ENCODE results near the gene CBX6.

CBX6 gene

DNA sequence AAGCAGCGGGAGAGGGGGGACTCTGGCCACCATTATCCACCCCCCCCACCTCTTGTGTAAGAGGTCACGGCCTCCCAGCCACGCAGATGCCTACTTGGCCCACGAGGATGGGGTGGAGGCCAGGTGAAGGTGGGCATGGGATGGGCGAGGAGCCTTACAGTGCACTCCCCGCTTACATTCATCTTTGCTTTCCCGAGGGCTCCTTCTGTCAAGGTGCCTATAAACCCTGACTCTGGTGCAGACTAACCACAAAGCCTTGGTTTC, 41.2 kb downstream of the CBX6 start:
- CTCF ChIA-PET, result no interaction called here
- POLR2A ChIA-PET, result no interaction called here
- H3K36me3 ChIP-seq (ENCODE audit: control insufficient read depth in 2 of 2, insufficient read depth in 1 of 2, low read length in 2 of 2), result no peaks in the 10 kb centered on the region
- no peak overlapping the region for H3K4me3 ChIP-seq (ENCODE audit: low read depth, low read length)
- H3K4me1 ChIP-seq (ENCODE audit: control insufficient read depth, insufficient read depth, low read length), result no peaks in the 10 kb centered on the region
- TF ChIP-seq ZSCAN16 (tag by site-specific recombination; IDR thresholded peaks at IDR 0.05) (no peak), ZNF555 (tag by site-specific recombination; conservative IDR thresholded peaks at IDR 0.05) (no peak), ZBTB8A (tag by site-specific recombination; IDR thresholded peaks at IDR 0.05) (no peak), OVOL3 (tag by site-specific recombination; IDR thresholded peaks at IDR 0.05) (no peak), ZNF274 (IDR thresholded peaks at IDR 0.05; ENCODE audit: low read length) (no peak), ZNF274 (tag by site-specific recombination; IDR thresholded peaks at IDR 0.05; ENCODE audit: borderline replicate concordance) (no peak), ZNF707 (tag by site-specific recombination; IDR thresholded peaks at IDR 0.05) (no peak), ZNF140 (tag by site-specific recombination; IDR thresholded peaks at IDR 0.05) (no peak), PRDM1 (tag by site-specific recombination; IDR thresholded peaks at IDR 0.05) (no peak)
- TF ChIP-seq, protein P1, sequence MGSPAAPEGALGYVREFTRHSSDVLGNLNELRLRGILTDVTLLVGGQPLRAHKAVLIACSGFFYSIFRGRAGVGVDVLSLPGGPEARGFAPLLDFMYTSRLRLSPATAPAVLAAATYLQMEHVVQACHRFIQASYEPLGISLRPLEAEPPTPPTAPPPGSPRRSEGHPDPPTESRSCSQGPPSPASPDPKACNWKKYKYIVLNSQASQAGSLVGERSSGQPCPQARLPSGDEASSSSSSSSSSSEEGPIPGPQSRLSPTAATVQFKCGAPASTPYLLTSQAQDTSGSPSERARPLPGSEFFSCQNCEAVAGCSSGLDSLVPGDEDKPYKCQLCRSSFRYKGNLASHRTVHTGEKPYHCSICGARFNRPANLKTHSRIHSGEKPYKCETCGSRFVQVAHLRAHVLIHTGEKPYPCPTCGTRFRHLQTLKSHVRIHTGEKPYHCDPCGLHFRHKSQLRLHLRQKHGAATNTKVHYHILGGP (tag by site-specific recombination; IDR thresholded peaks at IDR 0.05), result no peak
- TF ChIP-seq, protein P2, sequence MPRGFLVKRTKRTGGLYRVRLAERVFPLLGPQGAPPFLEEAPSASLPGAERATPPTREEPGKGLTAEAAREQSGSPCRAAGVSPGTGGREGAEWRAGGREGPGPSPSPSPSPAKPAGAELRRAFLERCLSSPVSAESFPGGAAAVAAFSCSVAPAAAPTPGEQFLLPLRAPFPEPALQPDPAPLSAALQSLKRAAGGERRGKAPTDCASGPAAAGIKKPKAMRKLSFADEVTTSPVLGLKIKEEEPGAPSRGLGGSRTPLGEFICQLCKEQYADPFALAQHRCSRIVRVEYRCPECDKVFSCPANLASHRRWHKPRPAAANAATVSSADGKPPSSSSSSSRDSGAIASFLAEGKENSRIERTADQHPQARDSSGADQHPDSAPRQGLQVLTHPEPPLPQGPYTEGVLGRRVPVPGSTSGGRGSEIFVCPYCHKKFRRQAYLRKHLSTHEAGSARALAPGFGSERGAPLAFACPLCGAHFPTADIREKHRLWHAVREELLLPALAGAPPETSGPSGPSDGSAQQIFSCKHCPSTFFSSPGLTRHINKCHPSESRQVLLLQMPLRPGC (tag by site-specific recombination; IDR thresholded peaks at IDR 0.05), result no peak
- TF ChIP-seq, protein P3, sequence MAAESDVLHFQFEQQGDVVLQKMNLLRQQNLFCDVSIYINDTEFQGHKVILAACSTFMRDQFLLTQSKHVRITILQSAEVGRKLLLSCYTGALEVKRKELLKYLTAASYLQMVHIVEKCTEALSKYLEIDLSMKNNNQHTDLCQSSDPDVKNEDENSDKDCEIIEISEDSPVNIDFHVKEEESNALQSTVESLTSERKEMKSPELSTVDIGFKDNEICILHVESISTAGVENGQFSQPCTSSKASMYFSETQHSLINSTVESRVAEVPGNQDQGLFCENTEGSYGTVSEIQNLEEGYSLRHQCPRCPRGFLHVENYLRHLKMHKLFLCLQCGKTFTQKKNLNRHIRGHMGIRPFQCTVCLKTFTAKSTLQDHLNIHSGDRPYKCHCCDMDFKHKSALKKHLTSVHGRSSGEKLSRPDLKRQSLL (tag by site-specific recombination; IDR thresholded peaks at IDR 0.05), result no peak
- H3K27ac ChIP-seq (ENCODE audit: extremely low read depth, low read depth, low read length), result no peak overlapping the region
- H3K9me3 ChIP-seq (ENCODE audit: control insufficient read depth, insufficient read depth, low read depth, low read length), result no peaks in the 10 kb centered on the region

DNA sequence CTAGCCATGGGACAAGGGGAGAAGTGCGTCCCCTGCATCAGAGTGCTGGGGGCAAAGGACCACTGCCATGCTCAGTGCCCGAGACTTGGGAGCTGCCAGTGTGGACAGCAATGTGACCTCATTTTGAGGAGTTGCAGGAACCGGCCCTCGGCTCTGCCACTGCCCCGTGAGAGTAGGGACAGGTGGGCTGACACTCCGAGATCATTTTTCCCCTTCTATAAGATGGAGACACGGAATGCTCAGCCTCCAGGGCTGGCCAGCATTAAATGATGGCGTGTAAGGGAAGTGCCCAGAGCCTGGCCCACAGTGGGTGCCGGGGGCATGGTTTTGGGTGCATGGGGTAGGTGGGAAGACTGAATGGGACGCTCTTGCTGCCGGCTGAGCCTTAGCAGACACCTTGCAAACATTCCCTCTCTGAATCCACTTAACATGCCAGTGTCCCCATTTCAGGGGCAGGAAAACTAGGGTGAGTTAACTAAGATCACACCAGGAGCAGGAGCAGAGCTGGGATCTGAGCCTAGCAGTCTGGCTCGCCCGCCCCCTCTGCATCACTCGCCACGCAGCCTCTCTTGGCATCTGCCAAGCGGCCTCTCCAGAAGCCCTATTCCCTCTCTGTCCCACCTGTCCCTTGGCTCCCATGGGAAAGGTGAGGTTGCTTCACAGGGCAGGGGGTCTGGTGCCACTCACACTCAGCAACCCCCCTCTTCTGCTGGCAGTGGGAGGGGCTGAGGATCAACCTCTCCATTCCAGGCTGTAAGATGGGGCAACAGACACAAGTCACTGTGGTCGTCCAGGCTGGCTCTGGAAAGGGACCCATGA, 41.8 kb downstream of the CBX6 start:
- Histone ChIP-seq H3K27ac (ENCODE audit: extremely low read depth, low read depth, low read length) (no peak overlapping the region), H3K9me3 (ENCODE audit: control insufficient read depth, insufficient read depth, low read depth, low read length) (no peaks in the 10 kb centered on the region), H3K36me3 (ENCODE audit: control insufficient read depth in 2 of 2, insufficient read depth in 1 of 2, low read length in 2 of 2) (no peaks in the 10 kb centered on the region), H3K4me1 (ENCODE audit: control insufficient read depth, insufficient read depth, low read length) (no peaks in the 10 kb centered on the region), H3K4me3 (ENCODE audit: low read depth, low read length) (no peak overlapping the region)
- CTCF ChIA-PET, result no interaction called here
- POLR2A ChIA-PET, result no interaction called here
- TF ChIP-seq ZNF324 (tag by site-specific recombination; IDR thresholded peaks at IDR 0.05), result no peak
- TF ChIP-seq, protein P4, sequence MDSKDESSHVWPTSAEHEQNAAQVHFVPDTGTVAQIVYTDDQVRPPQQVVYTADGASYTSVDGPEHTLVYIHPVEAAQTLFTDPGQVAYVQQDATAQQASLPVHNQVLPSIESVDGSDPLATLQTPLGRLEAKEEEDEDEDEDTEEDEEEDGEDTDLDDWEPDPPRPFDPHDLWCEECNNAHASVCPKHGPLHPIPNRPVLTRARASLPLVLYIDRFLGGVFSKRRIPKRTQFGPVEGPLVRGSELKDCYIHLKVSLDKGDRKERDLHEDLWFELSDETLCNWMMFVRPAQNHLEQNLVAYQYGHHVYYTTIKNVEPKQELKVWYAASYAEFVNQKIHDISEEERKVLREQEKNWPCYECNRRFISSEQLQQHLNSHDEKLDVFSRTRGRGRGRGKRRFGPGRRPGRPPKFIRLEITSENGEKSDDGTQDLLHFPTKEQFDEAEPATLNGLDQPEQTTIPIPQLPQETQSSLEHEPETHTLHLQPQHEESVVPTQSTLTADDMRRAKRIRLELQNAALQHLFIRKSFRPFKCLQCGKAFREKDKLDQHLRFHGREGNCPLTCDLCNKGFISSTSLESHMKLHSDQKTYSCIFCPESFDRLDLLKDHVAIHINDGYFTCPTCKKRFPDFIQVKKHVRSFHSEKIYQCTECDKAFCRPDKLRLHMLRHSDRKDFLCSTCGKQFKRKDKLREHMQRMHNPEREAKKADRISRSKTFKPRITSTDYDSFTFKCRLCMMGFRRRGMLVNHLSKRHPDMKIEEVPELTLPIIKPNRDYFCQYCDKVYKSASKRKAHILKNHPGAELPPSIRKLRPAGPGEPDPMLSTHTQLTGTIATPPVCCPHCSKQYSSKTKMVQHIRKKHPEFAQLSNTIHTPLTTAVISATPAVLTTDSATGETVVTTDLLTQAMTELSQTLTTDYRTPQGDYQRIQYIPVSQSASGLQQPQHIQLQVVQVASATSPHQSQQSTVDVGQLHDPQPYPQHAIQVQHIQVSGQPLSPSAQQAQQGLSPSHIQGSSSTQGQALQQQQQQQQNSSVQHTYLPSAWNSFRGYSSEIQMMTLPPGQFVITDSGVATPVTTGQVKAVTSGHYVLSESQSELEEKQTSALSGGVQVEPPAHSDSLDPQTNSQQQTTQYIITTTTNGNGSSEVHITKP (tag by site-specific recombination; IDR thresholded peaks at IDR 0.05), result no peak
- no peak for TF ChIP-seq ZFP69B (tag by site-specific recombination; IDR thresholded peaks at IDR 0.05)
- no peak for TF ChIP-seq ZNF132 (tag by site-specific recombination; IDR thresholded peaks at IDR 0.05; ENCODE audit: borderline replicate concordance)
- no peak for TF ChIP-seq ZNF530 (tag by site-specific recombination; IDR thresholded peaks at IDR 0.05; ENCODE audit: low read depth)
- TF ChIP-seq ZNF311 (tag by site-specific recombination; IDR thresholded peaks at IDR 0.05; ENCODE audit: borderline replicate concordance), result no peak
- no peak for TF ChIP-seq TCF7L2 (IDR thresholded peaks at IDR 0.05; ENCODE audit: borderline replicate concordance, low read depth, low read length)
- no peak for TF ChIP-seq ZFHX2 (tag by site-specific recombination; conservative IDR thresholded peaks at IDR 0.05)
- no peak for TF ChIP-seq ZBTB1 (tag by site-specific recombination; IDR thresholded peaks at IDR 0.05)
- TF ChIP-seq, protein P5, sequence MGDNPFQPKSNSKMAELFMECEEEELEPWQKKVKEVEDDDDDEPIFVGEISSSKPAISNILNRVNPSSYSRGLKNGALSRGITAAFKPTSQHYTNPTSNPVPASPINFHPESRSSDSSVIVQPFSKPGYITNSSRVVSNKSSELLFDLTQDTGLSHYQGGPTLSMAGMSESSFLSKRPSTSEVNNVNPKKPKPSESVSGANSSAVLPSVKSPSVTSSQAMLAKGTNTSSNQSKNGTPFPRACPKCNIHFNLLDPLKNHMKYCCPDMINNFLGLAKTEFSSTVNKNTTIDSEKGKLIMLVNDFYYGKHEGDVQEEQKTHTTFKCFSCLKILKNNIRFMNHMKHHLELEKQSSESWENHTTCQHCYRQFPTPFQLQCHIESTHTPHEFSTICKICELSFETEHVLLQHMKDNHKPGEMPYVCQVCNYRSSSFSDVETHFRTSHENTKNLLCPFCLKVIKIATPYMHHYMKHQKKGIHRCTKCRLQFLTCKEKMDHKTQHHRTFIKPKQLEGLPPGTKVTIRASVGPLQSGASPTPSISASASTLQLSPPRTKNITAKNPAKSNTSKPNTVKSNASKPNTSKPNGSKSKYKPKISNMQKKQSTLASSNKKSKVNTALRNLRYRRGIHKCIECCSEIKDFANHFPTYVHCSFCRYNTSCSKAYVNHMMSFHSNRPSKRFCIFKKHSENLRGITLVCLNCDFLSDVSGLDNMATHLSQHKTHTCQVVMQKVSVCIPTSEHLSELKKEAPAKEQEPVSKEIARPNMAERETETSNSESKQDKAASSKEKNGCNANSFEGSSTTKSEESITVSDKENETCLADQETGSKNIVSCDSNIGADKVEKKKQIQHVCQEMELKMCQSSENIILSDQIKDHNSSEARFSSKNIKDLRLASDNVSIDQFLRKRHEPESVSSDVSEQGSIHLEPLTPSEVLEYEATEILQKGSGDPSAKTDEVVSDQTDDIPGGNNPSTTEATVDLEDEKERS (tag by site-specific recombination; IDR thresholded peaks at IDR 0.05), result no peak
- TF ChIP-seq ZNF394 (tag by site-specific recombination; IDR thresholded peaks at IDR 0.05; ENCODE audit: borderline replicate concordance), result no peak

Measured in HEK293 (cell line).